Endothelial cell of hepatic sinusoid (primary cell): Measurements from ENCODE around the gene TTC33.

Experiments used
- in situ Hi-C: cut with HindIII; loops from 2 replicates; pipeline ENCODE4 v1.10.0; 2017; ENCODE audit warnings: low sequenced_read_pairs

The TTC33 gene

GRCh38 chr5:40547994-40548575, 207.7 kb downstream of the TTC33 start:
- in situ Hi-C loops = no loop called here

GRCh38 chr5:40547557-40547956, 208.2 kb downstream of the TTC33 start:
- in situ Hi-C loops = no loop called here

- in situ Hi-C loops = no loop called here
These were observed 215.5 kb downstream of the TTC33 start for GRCh38 chr5:40540301-40540700.

GRCh38 chr5:40524677-40525076, 231.1 kb downstream of the TTC33 start:
- in situ Hi-C loops = no loop called here

GRCh38 chr5:40521925-40522324, 233.8 kb downstream of the TTC33 start:
- in situ Hi-C loops = no loop called here

GRCh38 chr5:40521108-40521785, 234.5 kb downstream of the TTC33 start:
- in situ Hi-C loops = no loop called here

- in situ Hi-C loops = no loop called here
These were observed 237.3 kb downstream of the TTC33 start for GRCh38 chr5:40518485-40518917.

GRCh38 chr5:40515476-40515875, 240.3 kb downstream of the TTC33 start:
- in situ Hi-C loops = no loop called here

GRCh38 chr5:40514976-40515375, 240.8 kb downstream of the TTC33 start:
- in situ Hi-C loops = no loop called here

- in situ Hi-C loops = no loop called here
These were observed 244.0 kb downstream of the TTC33 start for GRCh38 chr5:40511801-40512200.

GRCh38 chr5:40507095-40507494, 248.7 kb downstream of the TTC33 start:
- in situ Hi-C loops = no loop called here

GRCh38 chr5:40505031-40505430, 250.7 kb downstream of the TTC33 start:
- in situ Hi-C loops = no loop called here

- in situ Hi-C loops = no loop called here
These were observed 252.3 kb downstream of the TTC33 start for GRCh38 chr5:40503439-40503838.

- in situ Hi-C loops = no loop called here
These were observed 253.0 kb downstream of the TTC33 start for GRCh38 chr5:40502736-40503135.

- in situ Hi-C loops = no loop called here
These were observed 253.9 kb downstream of the TTC33 start for GRCh38 chr5:40501711-40502444.

- in situ Hi-C loops = no loop called here
These were observed 256.1 kb downstream of the TTC33 start for GRCh38 chr5:40499518-40500273.

- in situ Hi-C loops = no loop called here
These were observed 256.8 kb downstream of the TTC33 start for GRCh38 chr5:40499007-40499406.

- in situ Hi-C loops = no loop called here
These were observed 258.2 kb downstream of the TTC33 start for GRCh38 chr5:40497573-40497972.

GRCh38 chr5:40495237-40495635, 260.5 kb downstream of the TTC33 start:
- in situ Hi-C loops = no loop called here

GRCh38 chr5:40494631-40495236, 261.0 kb downstream of the TTC33 start:
- in situ Hi-C loops = no loop called here

- in situ Hi-C loops = no loop called here
These were observed 263.7 kb downstream of the TTC33 start for GRCh38 chr5:40492056-40492455.
